GM21723 (cell line): ENCODE results near the gene CLDND1.
A peak's percentile ranks its signal among the peaks of the same experiment; 100 is the strongest.
"Not testable (repeated sequence)": the region's sequence is repeated elsewhere in the genome, so short reads cannot be mapped to it uniquely, and the experiment has no call there.

ENCODE experiments used
- ATAC-seq: cut with Tn5 transposase; IDR thresholded peaks from one replicate; pipeline ENCODE4 v1.9.1; 2021; ENCODE audit warnings: mild to moderate bottlenecking, moderate library complexity; ENCODE audit not compliant: unreplicated experiment

The CLDND1 gene

GRCh38 chr3:98522544-98523281 is at the start of gene CLDND1:
TSS of gene CLDND1 (minus strand) at chr3:98522902. CDS start at chr3:98521424, 1,478 bp downstream.
- ATAC-seq: peak; percentile 89

GRCh38 chr3:98568402-98568801 is 45.7 kb upstream of the CLDND1 start:
- ATAC-seq: no peak

- no peak for ATAC-seq
Measured at GRCh38 chr3:98567666-98568270, 45.1 kb upstream of the CLDND1 start.

GRCh38 chr3:98565843-98566242 is 43.1 kb upstream of the CLDND1 start:
- ATAC-seq: no peak

- no peak for ATAC-seq
Measured at GRCh38 chr3:98565237-98565643, 42.5 kb upstream of the CLDND1 start.

- ATAC-seq: peak; percentile 13
Measured at GRCh38 chr3:98564282-98565005, 41.7 kb upstream of the CLDND1 start.

GRCh38 chr3:98563661-98564281 is 41.1 kb upstream of the CLDND1 start:
- peak; percentile 62 for ATAC-seq

GRCh38 chr3:98561727-98562521 is 39.2 kb upstream of the CLDND1 start:
- no peak for ATAC-seq

- ATAC-seq: no peak
Measured at GRCh38 chr3:98560911-98561310, 38.2 kb upstream of the CLDND1 start.

- not testable (repeated sequence) for ATAC-seq
Measured at GRCh38 chr3:98559769-98560168, 37.1 kb upstream of the CLDND1 start.

- no peak for ATAC-seq
Measured at GRCh38 chr3:98558100-98558827, 35.6 kb upstream of the CLDND1 start.

GRCh38 chr3:98557324-98558010 is 34.8 kb upstream of the CLDND1 start:
- peak; percentile 19 for ATAC-seq

GRCh38 chr3:98556164-98557130 is 33.7 kb upstream of the CLDND1 start:
- peak; percentile 76 for ATAC-seq

- no peak for ATAC-seq
Measured at GRCh38 chr3:98555025-98555379, 32.3 kb upstream of the CLDND1 start.

GRCh38 chr3:98554580-98554979 is 31.9 kb upstream of the CLDND1 start:
- ATAC-seq: no peak

GRCh38 chr3:98553753-98554152 is 31.1 kb upstream of the CLDND1 start:
- no peak for ATAC-seq

GRCh38 chr3:98553021-98553563 is 30.4 kb upstream of the CLDND1 start:
- ATAC-seq: no peak
